Endothelial cell of umbilical vein (primary cell): ENCODE measurements around the gene KIAA1755. TPM values are rescaled to one million over a fixed set of nuclear protein-coding genes. Genes with fewer than 3 reads are reported as not detected.

ENCODE experiments used
- BruUV-seq: library from RNA; stranded (reverse); fragments of 400-500 nt; replicated peaks from 2 replicates; lab custom pipeline; 2021; lab: Mats Ljungman, UMichigan
- CTCF ChIA-PET: fragments of 300-600, 350-600 bp; sonication (Branson Sonifier 250); formaldehyde crosslinking; loops from one replicate; lab custom pipeline; 2021; ENCODE audit warnings: antibody characterized with exemption, inconsistent platforms; lab: Charles Lee
- POLR2A ChIA-PET: fragments of 300-600, 350-600 bp; sonication (Branson Sonifier 250); formaldehyde crosslinking; loops from one replicate; lab custom pipeline; 2021; ENCODE audit warnings: antibody characterized with exemption, inconsistent platforms; lab: Charles Lee
- DNase-seq: peaks from one replicate; pipeline ENCODE4 v3.0.0-alpha.2; 2011; ENCODE audit warnings: low read depth, low spot score
- FAIRE-seq: peaks from 2 replicates; lab custom pipeline; 2011; peaks lifted over from hg19 to GRCh38; lab: Jason Lieb, UNC
- H2AFZ ChIP-seq: 2 replicates; pipeline ENCODE4 v1.6.0; 2012; ENCODE audit warnings: low read depth, low read length, control low read depth, inconsistent platforms
- H3K27ac ChIP-seq: 2 replicates; pipeline ENCODE4 v1.5.1; 2011; ENCODE audit warnings: low read depth, mild to moderate bottlenecking, control low read depth, low read length, moderate library complexity; ENCODE audit not compliant: insufficient read depth
- H3K27me3 ChIP-seq, 2 experiments: 2 replicates each; pipeline versions ENCODE4 v1.6.0 to v1.6.1; 2011; ENCODE audit warnings: low read length in 2 of 2, mixed read lengths in 1 of 2; ENCODE audit not compliant: control insufficient read depth in 2 of 2, insufficient read depth in 2 of 2
- H3K36me3 ChIP-seq, 2 experiments: 2 replicates in 1 of 2; 3 replicates in 1 of 2; pipeline ENCODE4 v1.5.1; 2011; ENCODE audit warnings: low read length in 2 of 2, mild to moderate bottlenecking in 1 of 2, moderate library complexity in 1 of 2; ENCODE audit not compliant: control insufficient read depth in 2 of 2, insufficient read depth in 2 of 2; ENCODE audit errors: extremely low read depth in 1 of 2
- H3K4me1 ChIP-seq: 3 replicates; pipeline ENCODE4 v1.5.1; 2011; ENCODE audit warnings: mild to moderate bottlenecking, low read length; ENCODE audit not compliant: control insufficient read depth, insufficient read depth; ENCODE audit errors: extremely low read depth
- H3K4me2 ChIP-seq: 2 replicates; pipeline ENCODE4 v1.6.1; 2011; ENCODE audit warnings: low read length, control low read depth, mixed read lengths; ENCODE audit not compliant: insufficient read depth
- H3K4me3 ChIP-seq, 3 experiments: fragments of 200-600 bp in 1 of 3; sonication (generic), shearing (Covaris generic) in 1 of 3; replicated peaks in 1 of 3; 2 replicates each; pipeline ENCODE4 v1.5.1; 2011 to 2016; ENCODE audit warnings: control low read depth in 3 of 3, low read length in 3 of 3, mild to moderate bottlenecking in 2 of 3, inconsistent platforms in 1 of 3, low read depth in 1 of 3, moderate library complexity in 1 of 3; ENCODE audit not compliant: insufficient read depth in 1 of 3
- H3K79me2 ChIP-seq: 2 replicates; pipeline ENCODE4 v1.6.0; 2012; ENCODE audit warnings: low read length, inconsistent platforms; ENCODE audit not compliant: control insufficient read depth, insufficient read depth
- H3K9ac ChIP-seq: replicated peaks from 2 replicates; pipeline ENCODE3; 2011; ENCODE audit warnings: low read length, control low read depth; ENCODE audit not compliant: insufficient read depth; ENCODE audit errors: extremely low read depth
- H3K9me1 ChIP-seq: replicated peaks from 3 replicates; pipeline ENCODE4 v1.6.0; 2011; ENCODE audit warnings: mild to moderate bottlenecking, low read length; ENCODE audit not compliant: control insufficient read depth, insufficient read depth; ENCODE audit errors: extremely low read depth
- H3K9me3 ChIP-seq: replicated peaks from 2 replicates; pipeline ENCODE4 v1.5.1; 2012; ENCODE audit warnings: low read length, inconsistent platforms; ENCODE audit not compliant: control insufficient read depth, insufficient read depth
- H4K20me1 ChIP-seq: replicated peaks from 2 replicates; pipeline ENCODE3; 2011; ENCODE audit warnings: mild to moderate bottlenecking, low read length; ENCODE audit not compliant: control insufficient read depth, insufficient read depth; ENCODE audit errors: extremely low read depth
- EZH2 ChIP-seq: IDR thresholded peaks from 2 replicates; pipeline ENCODE4 v1.6.1; 2012; ENCODE audit warnings: borderline replicate concordance, low read depth, mild to moderate bottlenecking, moderate library complexity, low read length, inconsistent platforms; ENCODE audit not compliant: severe bottlenecking
- FOS ChIP-seq: IDR thresholded peaks from 2 replicates; pipeline ENCODE4 v1.6.1; 2011; ENCODE audit warnings: mild to moderate bottlenecking, low read length, moderate library complexity, borderline replicate concordance; ENCODE audit not compliant: insufficient read depth
- GATA2 ChIP-seq: IDR thresholded peaks from 2 replicates; pipeline ENCODE4 v1.7.0; 2011; ENCODE audit warnings: low read depth, mild to moderate bottlenecking, moderate library complexity, mixed read lengths, low read length; ENCODE audit not compliant: insufficient read length, insufficient read depth
- JUN ChIP-seq: IDR thresholded peaks from 2 replicates; pipeline ENCODE4 v1.6.1; 2011; ENCODE audit warnings: borderline replicate concordance, low read depth; ENCODE audit not compliant: insufficient read length, insufficient read depth
- MYC ChIP-seq: IDR thresholded peaks from one replicate; pipeline ENCODE4 v1.6.1; 2011; ENCODE audit warnings: mild to moderate bottlenecking, low read depth, low read length
- POLR2A ChIP-seq: IDR thresholded peaks from 2 replicates; pipeline ENCODE4 v1.6.1; 2012; ENCODE audit warnings: low read depth, mild to moderate bottlenecking, control low read depth, low read length
- POLR2AphosphoS5 ChIP-seq: IDR thresholded peaks from 2 replicates; pipeline ENCODE4 v1.6.1; 2012; ENCODE audit warnings: low read depth, mild to moderate bottlenecking, control low read depth, low read length, moderate library complexity; ENCODE audit not compliant: insufficient read depth
- dilution Hi-C: fragments of 300-500 bp; cut with MboI; formaldehyde crosslinking; loops from one replicate; pipeline ENCODE4 v1.15.0; 2019; ENCODE audit warnings: low sequenced_read_pairs; ENCODE audit not compliant: extremely low pct_ligation_motif_present
- intact Hi-C: fragments of 100-400 bp; cut with micrococcal nuclease; formaldehyde crosslinking; loops from one replicate; pipeline ENCODE4 v1.10.0; 2022
- polyA plus RNA-seq, 4 experiments: library from polyadenylated mRNA; depleted of rRNA in 3 of 4; stranded (reverse) in 3 of 4; unstranded in 1 of 4; fragments of >200 nt; gene quantifications; 2 replicates each; pipeline versions ENCODE4 v1.2.1 to v1.2.3, GENCODE V29; 2011 to 2012; ENCODE audit warnings: missing spikeins in 1 of 4
- total RNA-seq: library from RNA; stranded (reverse); gene quantifications from 2 replicates; pipeline ENCODE4 v1.2.3, GENCODE V29; 2021
- TF ChIP-seq, protein P1 (sequence below), 2 donors: IDR thresholded peaks; 1 replicate in 1 of 2; 2 replicates in 1 of 2; pipeline ENCODE4 v1.5.1; 2011; ENCODE audit warnings: low read length in 2 of 2, mild to moderate bottlenecking in 2 of 2, moderate library complexity in 2 of 2, control low read depth in 1 of 2, inconsistent platforms in 1 of 2, low read depth in 1 of 2; ENCODE audit not compliant: insufficient read depth in 1 of 2; ENCODE audit errors: extremely low read depth in 1 of 2
- TF ChIP-seq, protein P2 (sequence below): IDR thresholded peaks from 2 replicates; pipeline ENCODE4 v1.6.1; 2011; ENCODE audit not compliant: insufficient read depth, insufficient read length

The KIAA1755 gene
- total and polyA plus RNA-seq, 2 donors (not counting 3 experiments of a cell fraction or from before 2014, with no cell fraction given), result 0.36 to 0.51 TPM

DNA sequence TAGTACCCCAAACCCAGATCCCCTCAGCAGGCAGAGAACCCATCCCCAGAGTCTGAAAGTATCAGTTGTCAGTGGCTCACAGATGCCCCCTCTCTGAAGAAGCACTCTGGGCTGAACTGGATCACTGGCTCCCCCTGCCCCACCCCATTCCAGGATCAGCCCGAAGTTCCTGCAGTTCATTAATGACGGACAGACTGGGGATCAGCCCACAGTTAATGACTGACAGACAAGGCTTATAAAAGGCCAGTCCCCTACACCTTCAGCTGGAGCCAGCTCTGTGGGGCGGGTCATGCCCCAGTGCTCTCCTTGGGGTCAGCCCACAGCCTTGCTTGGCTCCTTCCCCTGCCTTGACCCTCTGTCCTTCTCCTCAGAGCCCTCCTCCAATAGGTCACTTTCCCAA, 21.7 kb downstream of the KIAA1755 start:
- Histone ChIP-seq H3K27me3 (no peaks in the 10 kb centered on the region), H3K79me2 (no peaks in the 10 kb centered on the region), H3K36me3 (no peaks in the 10 kb centered on the region), H3K27ac (no peak overlapping the region), H4K20me1 (no peaks in the 10 kb centered on the region), H3K4me2 (no peak overlapping the region), H3K4me3 (no peak overlapping the region), H3K9ac (no peak overlapping the region), H3K9me1 (no peaks in the 10 kb centered on the region), H3K9me3 (no peaks in the 10 kb centered on the region), H2AFZ (no peak overlapping the region), H3K4me1 (no peaks in the 10 kb centered on the region)
- no peak for TF ChIP-seq MYC
- TF ChIP-seq GATA2, result no peak
- TF ChIP-seq POLR2A, result no peak
- TF ChIP-seq, protein P1, sequence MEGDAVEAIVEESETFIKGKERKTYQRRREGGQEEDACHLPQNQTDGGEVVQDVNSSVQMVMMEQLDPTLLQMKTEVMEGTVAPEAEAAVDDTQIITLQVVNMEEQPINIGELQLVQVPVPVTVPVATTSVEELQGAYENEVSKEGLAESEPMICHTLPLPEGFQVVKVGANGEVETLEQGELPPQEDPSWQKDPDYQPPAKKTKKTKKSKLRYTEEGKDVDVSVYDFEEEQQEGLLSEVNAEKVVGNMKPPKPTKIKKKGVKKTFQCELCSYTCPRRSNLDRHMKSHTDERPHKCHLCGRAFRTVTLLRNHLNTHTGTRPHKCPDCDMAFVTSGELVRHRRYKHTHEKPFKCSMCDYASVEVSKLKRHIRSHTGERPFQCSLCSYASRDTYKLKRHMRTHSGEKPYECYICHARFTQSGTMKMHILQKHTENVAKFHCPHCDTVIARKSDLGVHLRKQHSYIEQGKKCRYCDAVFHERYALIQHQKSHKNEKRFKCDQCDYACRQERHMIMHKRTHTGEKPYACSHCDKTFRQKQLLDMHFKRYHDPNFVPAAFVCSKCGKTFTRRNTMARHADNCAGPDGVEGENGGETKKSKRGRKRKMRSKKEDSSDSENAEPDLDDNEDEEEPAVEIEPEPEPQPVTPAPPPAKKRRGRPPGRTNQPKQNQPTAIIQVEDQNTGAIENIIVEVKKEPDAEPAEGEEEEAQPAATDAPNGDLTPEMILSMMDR (IDR thresholded peaks at IDR 0.05; ENCODE audit: extremely low read depth in 1 of 2, insufficient read depth in 1 of 2, low read depth in 1 of 2, low read length in 2 of 2), result no peak
- TF ChIP-seq POLR2AphosphoS5, result no peak
- TF ChIP-seq EZH2, result no peak
- TF ChIP-seq, protein P2, sequence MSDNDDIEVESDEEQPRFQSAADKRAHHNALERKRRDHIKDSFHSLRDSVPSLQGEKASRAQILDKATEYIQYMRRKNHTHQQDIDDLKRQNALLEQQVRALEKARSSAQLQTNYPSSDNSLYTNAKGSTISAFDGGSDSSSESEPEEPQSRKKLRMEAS, result no peak
- no peak for TF ChIP-seq FOS
- TF ChIP-seq JUN, result no peak
- ChIA-PET CTCF (interaction anchor here (0.9 to 1.7 kb wide), 4 partner anchors 9 to 66 kb away, joined by 4 to 7 read pairs (median 5); partner anchors contain the start of gene BPI), POLR2A (no interaction called here)
- no TSS peak for BruUV-seq
- dilution Hi-C loops, result no loop called here
- intact Hi-C loops, result no loop called here
- DNase-seq, result no peak
- no peak for FAIRE-seq
